Mesothelial cell of epicardium (in vitro differentiated cells): ENCODE measurements around the gene VPS13C. TPM values are rescaled to one million over a fixed set of nuclear protein-coding genes. Genes with fewer than 3 reads are reported as not detected.

Experiments
- DNase-seq, 2 experiments: peaks; one replicate each; pipeline ENCODE4 v3.0.0; 2021; ENCODE audit warnings: low spot score in 2 of 2; ENCODE audit not compliant: unreplicated experiment in 2 of 2
- H3K27ac Mint-ChIP-seq: 2 replicates; pipeline ENCODE4 v1.8.0; 2021; ENCODE audit warnings: mixed read lengths
- H3K27me3 Mint-ChIP-seq: 2 replicates; pipeline ENCODE4 v1.8.0; 2021; ENCODE audit warnings: low read depth, mixed read lengths
- H3K36me3 Mint-ChIP-seq: 2 replicates; pipeline ENCODE4 v1.8.0; 2021; ENCODE audit warnings: mixed read lengths
- H3K4me1 Mint-ChIP-seq: 2 replicates; pipeline ENCODE4 v1.8.0; 2021; ENCODE audit warnings: mixed read lengths
- H3K4me3 Mint-ChIP-seq: 2 replicates; pipeline ENCODE4 v1.8.0; 2021; ENCODE audit warnings: mild to moderate bottlenecking, moderate library complexity, mixed read lengths
- H3K9me3 Mint-ChIP-seq: 2 replicates; pipeline ENCODE4 v1.8.0; 2021; ENCODE audit warnings: mixed read lengths
- total RNA-seq: library from RNA; stranded (reverse); gene quantifications from 3 replicates; pipeline ENCODE4 v1.2.1, GENCODE V29; 2021
- TF ChIP-seq, protein P1 (sequence below): fragments of 200-600 bp; sonication (generic); IDR thresholded peaks from one replicate; pipeline ENCODE4 v1.5.0; 2021; ENCODE audit warnings: antibody characterized with exemption; ENCODE audit not compliant: unreplicated experiment

Gene VPS13C
- total RNA-seq, 1 donor from 2014 or later, result 44.7 TPM

DNA sequence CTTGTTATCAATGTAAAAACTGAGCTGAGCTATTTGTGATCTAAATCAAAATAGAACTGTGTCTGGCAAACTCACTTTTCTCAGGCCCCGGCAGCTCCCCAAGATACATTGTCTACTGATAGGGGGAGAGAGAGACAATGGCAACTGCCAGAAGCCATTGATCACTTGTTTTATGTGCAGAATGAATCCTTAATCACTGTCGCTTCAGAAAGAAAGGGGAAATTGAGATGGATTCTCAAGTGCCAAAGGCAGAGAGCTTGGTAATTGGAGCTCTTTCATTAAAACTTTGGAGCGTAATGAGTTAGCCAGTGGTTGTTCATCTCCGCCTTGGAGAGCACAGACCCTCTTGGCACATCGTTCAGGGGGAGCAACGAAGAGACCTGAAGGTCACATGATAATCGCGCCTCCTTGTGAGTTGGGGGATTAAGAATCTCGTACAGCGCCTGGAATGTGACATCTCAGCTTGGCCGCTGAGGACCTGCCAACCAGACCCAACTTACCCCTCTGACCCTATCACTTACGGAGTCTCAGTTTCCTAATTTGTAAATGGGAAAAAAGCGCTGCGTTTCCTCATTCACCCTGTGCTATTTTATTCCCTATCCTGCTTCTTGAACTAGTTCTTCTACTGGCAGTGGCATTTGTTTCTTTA lies 252.8 kb downstream of the VPS13C start:
- Mint-ChIP-seq H3K4me1 (no peaks in the 10 kb centered on the region), H3K36me3 (no peaks in the 10 kb centered on the region), H3K4me3 (no peak overlapping the region), H3K9me3 (no peaks in the 10 kb centered on the region), H3K27ac (no peak overlapping the region), H3K27me3 (peaks cover 29% of the 10 kb centered on the region)
- TF ChIP-seq, protein P1, sequence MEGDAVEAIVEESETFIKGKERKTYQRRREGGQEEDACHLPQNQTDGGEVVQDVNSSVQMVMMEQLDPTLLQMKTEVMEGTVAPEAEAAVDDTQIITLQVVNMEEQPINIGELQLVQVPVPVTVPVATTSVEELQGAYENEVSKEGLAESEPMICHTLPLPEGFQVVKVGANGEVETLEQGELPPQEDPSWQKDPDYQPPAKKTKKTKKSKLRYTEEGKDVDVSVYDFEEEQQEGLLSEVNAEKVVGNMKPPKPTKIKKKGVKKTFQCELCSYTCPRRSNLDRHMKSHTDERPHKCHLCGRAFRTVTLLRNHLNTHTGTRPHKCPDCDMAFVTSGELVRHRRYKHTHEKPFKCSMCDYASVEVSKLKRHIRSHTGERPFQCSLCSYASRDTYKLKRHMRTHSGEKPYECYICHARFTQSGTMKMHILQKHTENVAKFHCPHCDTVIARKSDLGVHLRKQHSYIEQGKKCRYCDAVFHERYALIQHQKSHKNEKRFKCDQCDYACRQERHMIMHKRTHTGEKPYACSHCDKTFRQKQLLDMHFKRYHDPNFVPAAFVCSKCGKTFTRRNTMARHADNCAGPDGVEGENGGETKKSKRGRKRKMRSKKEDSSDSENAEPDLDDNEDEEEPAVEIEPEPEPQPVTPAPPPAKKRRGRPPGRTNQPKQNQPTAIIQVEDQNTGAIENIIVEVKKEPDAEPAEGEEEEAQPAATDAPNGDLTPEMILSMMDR, result no peak
- no peak for DNase-seq

Other genes with a start within 250 kb of the VPS13C start
- not detected in 3 replicates for gene C2CD4A, start 6.5 kb upstream of the VPS13C start, total RNA-seq
- not detected in 3 replicates for gene C2CD4B, start 104.8 kb upstream of the VPS13C start, total RNA-seq